Right lobe of liver (tissue), 4 donors: ENCODE results near the gene GUCY2D.

Experiments
- CTCF ChIP-seq, 4 donors: fragments of 200-600 bp in 3 of 4; fragments of 450-650 bp in 1 of 4; IDR thresholded peaks; one replicate each; pipeline versions ENCODE4 v1.5.1 to v1.8.0; 2016 to 2022; ENCODE audit warnings: antibody characterized with exemption in 4 of 4, mild to moderate bottlenecking in 2 of 4
- POLR2A ChIP-seq: fragments of 450-650 bp; IDR thresholded peaks from one replicate; pipeline ENCODE4 v1.6.1; 2017; ENCODE audit warnings: antibody characterized with exemption, mild to moderate bottlenecking
- donor health status: DM: no; HTN: no; CAD: no.
- donor health status: DM: no; HTN: no; CAD: no.
- donor health status: DM: no; HTN: yes; CAD: no.

GRCh38 chr17:8053600-8053999 is 51.2 kb downstream of the GUCY2D start:
- TF ChIP-seq POLR2A: no peak
- no peak for TF ChIP-seq CTCF (IDR thresholded peaks at IDR 0.05)
